OCI-LY1 (cell line): ENCODE results near the gene GFOD1.

Experiments
- CTCF ChIP-seq: fragments of 200-600 bp; sonication (generic), shearing (Covaris generic); IDR thresholded peaks from 2 replicates; pipeline ENCODE4 v1.5.1; 2017; ENCODE audit warnings: mild to moderate bottlenecking, antibody characterized with exemption, low read length, moderate library complexity, mixed read lengths
- EZH2 ChIP-seq: fragments of 200-600 bp; sonication (generic), shearing (Covaris generic); IDR thresholded peaks from 2 replicates; pipeline ENCODE4 v1.8.0; 2017; ENCODE audit warnings: borderline replicate concordance, mixed run types, mild to moderate bottlenecking, antibody characterized with exemption, low read length, moderate library complexity, mixed read lengths

- no peak for TF ChIP-seq CTCF
- TF ChIP-seq EZH2: no peak
Observed at GRCh38 chr6:13493147-13493546, 5.7 kb upstream of the GFOD1 start.
